Globus pallidus (tissue), 1 donor: Measurements from ENCODE around the gene CEP70.
"Not testable (repeated sequence)": the region's sequence is repeated elsewhere in the genome, so short reads cannot be mapped to it uniquely, and the experiment has no call there.

Source experiments
- DNase-seq: peaks from one replicate; pipeline ENCODE4 v3.0.0-alpha.2; 2015; ENCODE audit warnings: low spot score

Gene CEP70

GRCh38 chr3:138591392-138591791 lies 2.7 kb downstream of the CEP70 start:
- no peak for DNase-seq

GRCh38 chr3:138588445-138588844 lies 5.6 kb downstream of the CEP70 start:
- DNase-seq: no peak

GRCh38 chr3:138587374-138587773 lies 6.7 kb downstream of the CEP70 start:
- no peak for DNase-seq

GRCh38 chr3:138578961-138579574 lies 15.0 kb downstream of the CEP70 start:
- DNase-seq: no peak

GRCh38 chr3:138578141-138578540 lies 15.9 kb downstream of the CEP70 start:
- no peak for DNase-seq

GRCh38 chr3:138573138-138573537 lies 20.9 kb downstream of the CEP70 start:
- DNase-seq: no peak

- DNase-seq: not testable (repeated sequence)
Measured at GRCh38 chr3:138569624-138570023, 24.4 kb downstream of the CEP70 start.

GRCh38 chr3:138569090-138569489 lies 25.0 kb downstream of the CEP70 start:
- DNase-seq: no peak

GRCh38 chr3:138567403-138567802 lies 26.7 kb downstream of the CEP70 start:
- no peak for DNase-seq

GRCh38 chr3:138566293-138566692 lies 27.8 kb downstream of the CEP70 start:
- DNase-seq: not testable (repeated sequence)

GRCh38 chr3:138562902-138563301 lies 31.2 kb downstream of the CEP70 start:
- DNase-seq: not testable (repeated sequence)

GRCh38 chr3:138560501-138560900 lies 33.6 kb downstream of the CEP70 start:
- no peak for DNase-seq

GRCh38 chr3:138559134-138559533 lies 34.9 kb downstream of the CEP70 start:
- no peak for DNase-seq

- not testable (repeated sequence) for DNase-seq
Measured at GRCh38 chr3:138554775-138555174, 39.3 kb downstream of the CEP70 start.

GRCh38 chr3:138550958-138551357 lies 43.1 kb downstream of the CEP70 start:
- DNase-seq: not testable (repeated sequence)

GRCh38 chr3:138549179-138549977 lies 44.7 kb downstream of the CEP70 start:
- no peak for DNase-seq

GRCh38 chr3:138547342-138547975 lies 46.6 kb downstream of the CEP70 start:
- DNase-seq: no peak

GRCh38 chr3:138544546-138544945 lies 49.5 kb downstream of the CEP70 start:
- DNase-seq: no peak

GRCh38 chr3:138542977-138543376 lies 51.1 kb downstream of the CEP70 start:
- DNase-seq: no peak

- DNase-seq: no peak
Measured at GRCh38 chr3:138539352-138539751, 54.7 kb downstream of the CEP70 start.

GRCh38 chr3:138521445-138521844 lies 72.6 kb downstream of the CEP70 start:
- DNase-seq: not testable (repeated sequence)

- no peak for DNase-seq
Measured at GRCh38 chr3:138513090-138513843, 80.8 kb downstream of the CEP70 start.
